ENCODE results near the gene BEND5.

Gene BEND5, protein sequence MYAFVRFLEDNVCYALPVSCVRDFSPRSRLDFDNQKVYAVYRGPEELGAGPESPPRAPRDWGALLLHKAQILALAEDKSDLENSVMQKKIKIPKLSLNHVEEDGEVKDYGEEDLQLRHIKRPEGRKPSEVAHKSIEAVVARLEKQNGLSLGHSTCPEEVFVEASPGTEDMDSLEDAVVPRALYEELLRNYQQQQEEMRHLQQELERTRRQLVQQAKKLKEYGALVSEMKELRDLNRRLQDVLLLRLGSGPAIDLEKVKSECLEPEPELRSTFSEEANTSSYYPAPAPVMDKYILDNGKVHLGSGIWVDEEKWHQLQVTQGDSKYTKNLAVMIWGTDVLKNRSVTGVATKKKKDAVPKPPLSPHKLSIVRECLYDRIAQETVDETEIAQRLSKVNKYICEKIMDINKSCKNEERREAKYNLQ

DNA sequence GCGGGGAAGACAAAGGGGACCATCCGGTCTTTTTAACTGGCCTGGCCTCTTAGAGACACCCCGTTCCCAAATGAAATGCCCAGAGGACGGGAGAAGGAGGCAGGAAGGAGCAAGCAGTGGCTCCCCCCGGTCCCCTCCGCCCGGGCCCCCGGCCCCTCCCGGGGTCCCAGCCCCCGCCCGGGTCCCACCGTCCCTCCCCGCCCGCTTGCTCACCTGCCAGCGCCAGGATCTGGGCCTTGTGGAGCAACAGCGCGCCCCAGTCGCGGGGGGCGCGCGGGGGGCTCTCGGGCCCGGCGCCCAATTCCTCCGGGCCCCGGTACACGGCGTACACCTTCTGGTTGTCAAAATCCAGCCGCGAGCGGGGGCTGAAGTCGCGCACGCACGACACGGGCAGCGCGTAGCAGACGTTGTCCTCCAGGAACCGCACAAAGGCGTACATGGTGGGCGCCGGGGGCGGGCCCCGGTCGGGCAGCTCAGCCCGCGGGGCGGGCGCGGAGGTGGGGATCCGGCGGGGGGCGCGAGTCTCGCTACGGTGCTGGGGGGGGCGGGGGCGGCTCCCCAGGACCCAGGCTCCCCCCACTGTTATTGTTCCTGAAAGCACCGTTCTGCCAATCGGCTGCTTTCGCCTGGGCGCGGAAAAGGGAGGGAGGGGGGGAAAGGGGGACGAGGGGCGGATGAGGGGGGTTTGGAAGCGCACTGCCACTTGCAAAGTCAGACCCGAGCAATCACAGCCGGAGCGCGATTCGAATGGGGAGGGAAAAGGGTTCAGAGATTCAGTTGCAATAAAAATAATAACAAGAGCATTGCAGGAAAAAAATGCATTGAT lies at the start of gene BEND5:
Gene BEND5, minus strand, starts transcription at position 499 of the 826 bp plus-strand sequence. Its CDS starts 60 bp downstream, at position 439.
- Histone ChIP-seq H3K27ac (ENCODE audit: low read depth, low read length) (peak within 1 kb of the TSS; percentile 55), H3K36me3 (ENCODE audit: control insufficient read depth, insufficient read depth, low read length) (peaks cover 12% of the 10 kb centered on the region), H3K4me1 (ENCODE audit: control insufficient read depth, insufficient read depth, low read length) (no peaks in the 10 kb centered on the region), H3K27me3 (ENCODE audit: control insufficient read depth, insufficient read depth, low read length) (no peaks in the 10 kb centered on the region), H3K4me3 (ENCODE audit: low read depth, low read length) (peak within 1 kb of the TSS; percentile 93), H3K9ac (ENCODE audit: low read depth, low read length) (peak within 1 kb of the TSS; percentile 48; the same call in 1 of the 2 replicates), H3K9me3 (ENCODE audit: control insufficient read depth, insufficient read depth, low read length) (no peaks in the 10 kb centered on the region)

DNA sequence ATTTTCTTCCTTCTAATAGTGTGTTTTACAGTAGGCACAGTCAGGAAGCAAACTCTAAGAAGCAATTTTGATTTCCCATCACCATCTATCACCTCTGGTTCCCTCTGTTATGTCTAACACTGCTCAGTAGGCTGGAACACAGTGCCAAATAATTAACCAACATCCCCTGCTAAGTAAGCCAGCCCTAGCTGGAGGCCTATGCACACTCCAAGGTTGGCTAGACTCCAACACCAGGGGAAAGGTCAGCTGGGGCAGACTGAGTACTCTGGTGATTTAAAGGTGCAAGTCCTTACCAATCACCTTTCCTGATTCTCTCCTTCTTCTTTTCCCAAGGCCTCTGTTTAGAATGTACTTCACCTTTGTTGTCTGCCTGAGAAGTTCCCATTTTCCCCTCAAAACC lies 46.5 kb upstream of the BEND5 start:
- H3K36me3 ChIP-seq (ENCODE audit: control insufficient read depth, insufficient read depth, low read length), result no peaks in the 10 kb centered on the region
- H3K27me3 ChIP-seq (ENCODE audit: control insufficient read depth, insufficient read depth, low read length), result no peaks in the 10 kb centered on the region
- no peak overlapping the region for H3K9ac ChIP-seq (ENCODE audit: low read depth, low read length)
- no peaks in the 10 kb centered on the region for H3K4me1 ChIP-seq (ENCODE audit: control insufficient read depth, insufficient read depth, low read length)
- H3K27ac ChIP-seq (ENCODE audit: low read depth, low read length), result no peak overlapping the region
- no peaks in the 10 kb centered on the region for H3K9me3 ChIP-seq (ENCODE audit: control insufficient read depth, insufficient read depth, low read length)
- H3K4me3 ChIP-seq (ENCODE audit: low read depth, low read length), result no peak overlapping the region

DNA sequence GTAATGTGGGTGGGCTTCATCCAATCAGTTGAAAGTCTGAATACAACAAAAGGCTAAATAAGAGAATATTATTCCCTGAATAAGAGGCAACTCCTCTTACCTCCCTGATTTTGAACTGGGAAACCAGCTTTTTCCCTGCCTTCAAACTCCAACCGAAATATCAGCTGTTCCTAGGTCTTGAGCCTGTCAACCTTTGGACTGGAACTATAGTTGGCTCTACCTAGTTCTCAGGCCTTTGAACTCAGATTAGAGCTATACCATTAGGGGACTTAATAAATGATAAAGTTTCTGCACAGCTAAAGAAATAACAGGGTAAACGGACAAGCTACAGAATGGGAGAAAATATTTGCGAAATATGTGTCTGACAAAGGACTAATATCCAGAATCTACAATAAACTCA lies 43.8 kb upstream of the BEND5 start:
- no peaks in the 10 kb centered on the region for H3K36me3 ChIP-seq (ENCODE audit: control insufficient read depth, insufficient read depth, low read length)
- no peaks in the 10 kb centered on the region for H3K9me3 ChIP-seq (ENCODE audit: control insufficient read depth, insufficient read depth, low read length)
- H3K4me3 ChIP-seq (ENCODE audit: low read depth, low read length), result no peak overlapping the region
- H3K9ac ChIP-seq (ENCODE audit: low read depth, low read length), result no peak overlapping the region
- H3K27ac ChIP-seq (ENCODE audit: low read depth, low read length), result no peak overlapping the region
- no peaks in the 10 kb centered on the region for H3K4me1 ChIP-seq (ENCODE audit: control insufficient read depth, insufficient read depth, low read length)
- H3K27me3 ChIP-seq (ENCODE audit: control insufficient read depth, insufficient read depth, low read length), result no peaks in the 10 kb centered on the region

DNA sequence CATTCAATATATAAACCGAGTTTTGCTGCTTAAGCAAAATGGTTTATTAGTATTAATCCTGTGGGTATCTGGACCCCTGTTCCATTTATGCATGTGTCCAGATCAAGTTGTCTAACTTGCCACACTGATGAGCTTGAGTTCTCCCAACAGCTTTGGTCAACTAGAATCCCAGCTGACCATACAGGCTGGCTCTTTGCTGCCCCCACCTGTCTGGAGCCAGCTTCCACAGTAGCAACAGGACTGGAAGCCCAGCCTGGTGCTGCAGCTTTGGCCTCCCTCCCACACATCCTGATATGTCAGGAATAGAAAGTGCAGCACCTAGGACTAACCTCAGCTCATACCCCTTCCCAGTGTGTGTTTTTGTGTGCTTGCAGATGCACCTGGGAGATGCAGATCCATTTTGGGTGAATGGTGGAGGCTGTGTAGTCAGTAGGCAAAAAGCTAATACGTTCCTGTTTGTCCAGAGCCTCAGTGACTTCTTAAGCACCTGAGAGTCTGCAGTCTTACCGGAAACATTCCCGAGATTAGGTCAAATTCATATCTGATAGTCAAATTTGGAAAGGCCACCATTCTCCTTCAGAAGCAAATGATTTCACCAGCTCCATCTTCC lies 40.9 kb upstream of the BEND5 start:
- H3K27me3 ChIP-seq (ENCODE audit: control insufficient read depth, insufficient read depth, low read length), result no peaks in the 10 kb centered on the region

DNA sequence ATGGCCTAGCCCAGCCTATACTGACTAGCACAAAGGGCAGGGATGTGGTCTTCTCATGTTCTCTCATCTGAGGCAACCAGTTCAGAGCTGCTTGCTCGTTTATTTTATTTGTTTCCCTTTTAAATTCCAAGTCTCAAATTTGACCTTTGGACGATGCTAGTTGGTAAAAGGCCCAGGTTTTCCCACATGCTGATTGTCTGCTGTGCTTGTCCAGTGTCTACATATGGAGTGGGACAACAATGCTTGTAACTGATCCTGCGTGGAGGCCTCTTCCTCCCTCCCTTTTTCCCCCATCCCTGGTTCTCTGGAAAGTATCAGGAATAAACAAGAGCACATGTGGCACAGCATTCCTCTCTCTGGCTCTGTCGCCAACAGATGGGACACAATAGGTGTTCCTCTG lies 34.0 kb upstream of the BEND5 start:
- no peaks in the 10 kb centered on the region for H3K4me1 ChIP-seq (ENCODE audit: control insufficient read depth, insufficient read depth, low read length)
- H3K9ac ChIP-seq (ENCODE audit: low read depth, low read length), result no peak overlapping the region
- H3K27ac ChIP-seq (ENCODE audit: low read depth, low read length), result no peak overlapping the region
- no peaks in the 10 kb centered on the region for H3K27me3 ChIP-seq (ENCODE audit: control insufficient read depth, insufficient read depth, low read length)
- no peaks in the 10 kb centered on the region for H3K36me3 ChIP-seq (ENCODE audit: control insufficient read depth, insufficient read depth, low read length)
- no peak overlapping the region for H3K4me3 ChIP-seq (ENCODE audit: low read depth, low read length)
- no peaks in the 10 kb centered on the region for H3K9me3 ChIP-seq (ENCODE audit: control insufficient read depth, insufficient read depth, low read length)

More for the DNA sequence above, 40.9 kb upstream of the BEND5 start:
- Histone ChIP-seq H3K36me3 (ENCODE audit: control insufficient read depth, insufficient read depth, low read length) (no peaks in the 10 kb centered on the region), H3K4me3 (ENCODE audit: low read depth, low read length) (no peak overlapping the region), H3K9ac (ENCODE audit: low read depth, low read length) (no peak overlapping the region), H3K4me1 (ENCODE audit: control insufficient read depth, insufficient read depth, low read length) (no peaks in the 10 kb centered on the region), H3K27ac (ENCODE audit: low read depth, low read length) (no peak overlapping the region), H3K9me3 (ENCODE audit: control insufficient read depth, insufficient read depth, low read length) (no peaks in the 10 kb centered on the region)

DNA sequence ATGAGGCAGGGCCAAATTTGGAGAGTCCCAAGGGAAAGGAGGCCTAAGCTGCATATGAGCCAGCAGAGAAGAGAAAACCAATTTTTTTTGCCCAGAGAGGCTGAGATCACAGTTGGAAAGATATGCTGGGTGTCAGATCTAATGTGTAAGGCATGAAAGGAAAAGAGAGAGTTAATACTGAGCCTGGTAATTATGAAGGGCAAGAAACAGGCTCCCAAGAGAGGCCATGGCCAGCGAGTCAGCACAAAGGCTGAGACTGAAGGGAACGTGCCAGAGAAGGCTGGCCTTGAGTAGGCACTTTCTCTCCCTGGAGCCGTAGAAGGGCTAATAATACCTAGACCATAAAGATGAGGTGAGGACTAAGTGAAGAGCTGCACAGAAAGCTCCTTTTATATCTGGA lies 31.8 kb upstream of the BEND5 start:
- no peak overlapping the region for H3K9ac ChIP-seq (ENCODE audit: low read depth, low read length)
- no peaks in the 10 kb centered on the region for H3K36me3 ChIP-seq (ENCODE audit: control insufficient read depth, insufficient read depth, low read length)
- no peak overlapping the region for H3K27ac ChIP-seq (ENCODE audit: low read depth, low read length)
- H3K9me3 ChIP-seq (ENCODE audit: control insufficient read depth, insufficient read depth, low read length), result no peaks in the 10 kb centered on the region
- no peaks in the 10 kb centered on the region for H3K4me1 ChIP-seq (ENCODE audit: control insufficient read depth, insufficient read depth, low read length)
- no peaks in the 10 kb centered on the region for H3K27me3 ChIP-seq (ENCODE audit: control insufficient read depth, insufficient read depth, low read length)
- no peak overlapping the region for H3K4me3 ChIP-seq (ENCODE audit: low read depth, low read length)

DNA sequence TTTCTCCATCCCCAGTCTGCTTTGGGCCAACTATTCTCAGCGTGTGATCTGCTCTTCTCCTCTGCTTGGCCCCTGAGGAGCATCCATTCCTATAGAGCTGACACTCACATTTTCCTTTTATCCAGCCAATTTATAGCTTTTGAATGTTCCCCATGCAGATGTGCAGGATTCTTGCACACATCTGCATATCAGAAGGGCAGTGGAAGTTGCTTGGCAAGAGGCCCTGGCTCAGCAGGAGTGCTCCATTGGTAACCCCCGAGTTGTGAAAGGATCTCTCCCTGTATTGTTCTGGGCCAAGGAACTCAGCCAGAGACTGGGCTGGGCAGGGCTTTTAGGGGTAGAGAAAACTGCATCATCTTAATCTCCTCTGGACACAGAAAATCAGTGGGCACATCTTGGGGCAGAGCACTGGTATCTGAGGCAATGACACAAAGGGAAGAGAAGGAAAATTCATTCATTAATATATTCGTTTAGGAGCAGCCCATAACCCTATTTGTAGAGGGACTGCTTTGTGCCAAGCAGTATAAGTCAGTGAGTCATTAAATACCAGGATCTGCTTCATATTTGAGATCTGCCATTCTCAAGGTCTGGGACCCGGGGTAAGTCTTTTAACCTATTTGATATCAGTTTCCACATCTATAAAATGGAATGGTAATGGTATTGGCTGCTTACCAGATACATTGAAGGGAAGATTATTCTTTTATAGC lies 31.0 kb upstream of the BEND5 start:
- no peaks in the 10 kb centered on the region for H3K9me3 ChIP-seq (ENCODE audit: control insufficient read depth, insufficient read depth, low read length)
- H3K4me1 ChIP-seq (ENCODE audit: control insufficient read depth, insufficient read depth, low read length), result no peaks in the 10 kb centered on the region
- no peaks in the 10 kb centered on the region for H3K36me3 ChIP-seq (ENCODE audit: control insufficient read depth, insufficient read depth, low read length)
- H3K27me3 ChIP-seq (ENCODE audit: control insufficient read depth, insufficient read depth, low read length), result no peaks in the 10 kb centered on the region
- no peak overlapping the region for H3K9ac ChIP-seq (ENCODE audit: low read depth, low read length)
- H3K4me3 ChIP-seq (ENCODE audit: low read depth, low read length), result no peak overlapping the region
- no peak overlapping the region for H3K27ac ChIP-seq (ENCODE audit: low read depth, low read length)

DNA sequence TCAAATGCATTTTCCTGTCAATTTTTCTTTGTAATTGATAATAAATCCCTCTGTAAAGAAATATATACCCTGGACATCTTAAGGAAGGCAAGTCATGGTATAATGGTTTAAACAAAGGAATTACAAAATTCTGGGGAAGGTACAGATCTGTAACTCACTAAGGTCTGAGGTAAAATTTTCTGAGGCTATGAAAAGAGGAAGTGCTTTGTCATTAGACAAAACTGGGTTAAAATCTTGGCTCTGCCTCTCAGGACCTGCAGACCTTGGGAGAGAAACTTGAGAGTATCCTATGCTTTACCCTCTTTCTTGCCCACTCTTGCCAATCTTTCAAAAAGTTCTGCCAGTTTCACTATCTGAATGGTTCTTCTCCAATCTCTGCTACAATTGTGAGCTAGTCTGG lies 26.8 kb upstream of the BEND5 start:
- H3K9me3 ChIP-seq (ENCODE audit: control insufficient read depth, insufficient read depth, low read length), result no peaks in the 10 kb centered on the region
- H3K27ac ChIP-seq (ENCODE audit: low read depth, low read length), result no peak overlapping the region
- no peaks in the 10 kb centered on the region for H3K27me3 ChIP-seq (ENCODE audit: control insufficient read depth, insufficient read depth, low read length)
- H3K4me1 ChIP-seq (ENCODE audit: control insufficient read depth, insufficient read depth, low read length), result no peaks in the 10 kb centered on the region
- H3K36me3 ChIP-seq (ENCODE audit: control insufficient read depth, insufficient read depth, low read length), result no peaks in the 10 kb centered on the region
- no peak overlapping the region for H3K9ac ChIP-seq (ENCODE audit: low read depth, low read length)
- H3K4me3 ChIP-seq (ENCODE audit: low read depth, low read length), result no peak overlapping the region

DNA sequence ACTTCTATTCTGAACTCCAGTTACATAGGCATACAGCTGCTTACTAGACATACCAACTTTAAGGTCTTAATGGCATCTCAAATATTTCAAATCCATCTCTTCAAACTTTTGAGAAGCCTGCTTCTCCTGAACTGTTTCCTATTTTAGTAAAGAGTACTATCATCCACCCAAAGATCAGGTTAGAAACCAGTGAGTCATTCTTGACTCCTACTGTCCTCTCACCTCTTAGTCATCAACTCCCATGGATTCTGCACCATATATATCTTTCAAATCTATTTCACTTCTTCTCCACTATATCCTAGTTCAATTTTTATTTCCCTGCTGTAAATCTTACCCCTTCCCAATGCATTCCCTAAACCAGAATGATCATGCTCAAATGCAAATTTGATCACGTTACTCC lies 18.1 kb upstream of the BEND5 start:
- Histone ChIP-seq H3K27me3 (ENCODE audit: control insufficient read depth, insufficient read depth, low read length) (no peaks in the 10 kb centered on the region), H3K9me3 (ENCODE audit: control insufficient read depth, insufficient read depth, low read length) (no peaks in the 10 kb centered on the region), H3K36me3 (ENCODE audit: control insufficient read depth, insufficient read depth, low read length) (no peaks in the 10 kb centered on the region), H3K27ac (ENCODE audit: low read depth, low read length) (no peak overlapping the region), H3K4me3 (ENCODE audit: low read depth, low read length) (no peak overlapping the region), H3K4me1 (ENCODE audit: control insufficient read depth, insufficient read depth, low read length) (peaks cover 4% of the 10 kb centered on the region; the same call in 1 of the 2 replicates), H3K9ac (ENCODE audit: low read depth, low read length) (no peak overlapping the region)

DNA sequence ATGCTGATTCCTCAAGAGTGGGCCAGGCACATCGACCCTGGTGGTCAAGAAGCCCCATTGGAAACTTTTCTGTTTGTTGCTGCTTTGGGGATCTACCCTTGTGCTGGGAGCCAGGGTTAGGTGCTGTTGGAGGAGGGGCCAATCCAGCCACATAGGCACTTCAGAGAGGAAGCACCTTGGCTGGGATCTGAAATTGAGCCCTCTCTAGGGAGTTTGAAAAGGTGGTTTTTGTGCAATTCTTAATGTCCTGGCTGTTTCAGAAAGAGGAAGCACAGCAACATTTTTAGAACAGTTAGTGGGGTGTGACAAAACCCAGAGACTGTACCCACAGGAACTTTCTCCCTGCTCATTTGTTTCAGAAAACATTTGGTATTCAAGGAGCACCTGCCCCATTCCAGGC lies 17.2 kb upstream of the BEND5 start:
- Histone ChIP-seq H3K9ac (ENCODE audit: low read depth, low read length) (no peak overlapping the region), H3K27ac (ENCODE audit: low read depth, low read length) (no peak overlapping the region), H3K4me3 (ENCODE audit: low read depth, low read length) (no peak overlapping the region)

More for the DNA sequence above, 17.2 kb upstream of the BEND5 start:
- Histone ChIP-seq H3K9me3 (ENCODE audit: control insufficient read depth, insufficient read depth, low read length) (no peaks in the 10 kb centered on the region), H3K27me3 (ENCODE audit: control insufficient read depth, insufficient read depth, low read length) (no peaks in the 10 kb centered on the region), H3K36me3 (ENCODE audit: control insufficient read depth, insufficient read depth, low read length) (no peaks in the 10 kb centered on the region), H3K4me1 (ENCODE audit: control insufficient read depth, insufficient read depth, low read length) (peaks cover 4% of the 10 kb centered on the region; the same call in 1 of the 2 replicates)
